H1 (cell line): Measurements from ENCODE around the gene LCE7A. TPM values are rescaled to one million over a fixed set of nuclear protein-coding genes. Genes with fewer than 3 reads are reported as not detected.

Experiments
- CTCF ChIA-PET: fragments of 300-600 bp; sonication (Branson Sonifier 250); formaldehyde crosslinking; loops from one replicate; lab custom pipeline; 2021; ENCODE audit not compliant: partially characterized antibody; lab: Charles Lee
- POLR2A ChIA-PET: fragments of 300-600 bp; sonication (Branson Sonifier 250); formaldehyde crosslinking; loops from one replicate; lab custom pipeline; 2021; ENCODE audit warnings: inconsistent platforms; ENCODE audit not compliant: partially characterized antibody; lab: Charles Lee
- DNase-seq, 2 experiments: peaks; one replicate each; pipeline versions ENCODE4 v3.0.0 to v3.0.0-alpha.2; 2010 to 2022; ENCODE audit warnings: low spot score in 2 of 2, low read depth in 1 of 2, mixed read lengths in 1 of 2
- FAIRE-seq: peaks from 2 replicates; lab custom pipeline; 2011; peaks lifted over from hg19 to GRCh38; lab: Jason Lieb, UNC
- H2AFZ ChIP-seq: 2 replicates; pipeline ENCODE4 v1.8.1; 2012; ENCODE audit warnings: low read length, inconsistent platforms
- H2AK5ac ChIP-seq: 2 replicates; pipeline ENCODE4 v1.6.1; 2013; ENCODE audit warnings: low read depth, low read length
- H2BK120ac ChIP-seq: replicated peaks from 2 replicates; pipeline ENCODE3; 2013; ENCODE audit warnings: low read depth, low read length, inconsistent platforms
- H2BK12ac ChIP-seq: 2 replicates; pipeline ENCODE4 v1.6.1; 2013; ENCODE audit warnings: low read depth, low read length
- H2BK15ac ChIP-seq: 2 replicates; pipeline ENCODE4 v1.6.1; 2013; ENCODE audit warnings: low read length
- H2BK20ac ChIP-seq: 2 replicates; pipeline ENCODE4 v1.6.1; 2013; ENCODE audit warnings: low read length
- H2BK5ac ChIP-seq: 2 replicates; pipeline ENCODE4 v1.6.1; 2013; ENCODE audit warnings: low read depth, low read length
- H3K14ac ChIP-seq: 2 replicates; pipeline ENCODE4 v1.6.1; 2013; ENCODE audit warnings: inconsistent platforms; ENCODE audit not compliant: insufficient read length
- H3K18ac ChIP-seq: 2 replicates; pipeline ENCODE4 v1.6.1; 2013; ENCODE audit warnings: low read length; ENCODE audit errors: extremely low read depth
- H3K23ac ChIP-seq: 2 replicates; pipeline ENCODE4 v1.6.1; 2013; ENCODE audit warnings: inconsistent platforms; ENCODE audit not compliant: insufficient read length
- H3K23me2 ChIP-seq: 2 replicates; pipeline ENCODE4 v1.6.1; 2013; ENCODE audit warnings: low read depth, low read length
- H3K27ac ChIP-seq: 2 replicates; pipeline ENCODE4 v1.6.1; 2011; ENCODE audit warnings: low read depth, low read length, inconsistent platforms
- H3K27me3 ChIP-seq, 4 experiments: replicated peaks in 1 of 4; 1 replicate in 1 of 4; 2 replicates in 3 of 4; pipeline versions ENCODE4 v1.6.1 to v1.8.1; 2011 to 2013; ENCODE audit warnings: low read length in 3 of 4, mild to moderate bottlenecking in 3 of 4, inconsistent platforms in 2 of 4, mixed read lengths in 2 of 4, moderate library complexity in 1 of 4; ENCODE audit not compliant: control insufficient read depth in 3 of 4, insufficient read depth in 3 of 4; ENCODE audit errors: extremely low read depth in 1 of 4
- H3K36me3 ChIP-seq, 4 experiments: 2 replicates each; pipeline versions ENCODE4 v1.6.1 to v1.8.1; 2011 to 2013; ENCODE audit warnings: mild to moderate bottlenecking in 4 of 4, low read length in 3 of 4, moderate library complexity in 2 of 4, control low read depth in 1 of 4, inconsistent platforms in 1 of 4; ENCODE audit not compliant: insufficient read depth in 4 of 4, control insufficient read depth in 2 of 4
- H3K4ac ChIP-seq: replicated peaks from 2 replicates; pipeline ENCODE3; 2013; ENCODE audit warnings: low read length, low read depth, mixed read lengths, inconsistent platforms; ENCODE audit not compliant: insufficient read length
- H3K4me1 ChIP-seq, 4 experiments: replicated peaks in 1 of 4; 1 replicate in 1 of 4; 2 replicates in 3 of 4; pipeline versions ENCODE4 v1.6.1 to v1.8.1; 2011 to 2013; ENCODE audit warnings: low read length in 3 of 4, inconsistent platforms in 2 of 4, mixed read lengths in 1 of 4; ENCODE audit not compliant: insufficient read depth in 4 of 4, control insufficient read depth in 3 of 4
- H3K4me2 ChIP-seq, 2 experiments: 2 replicates each; pipeline versions ENCODE4 v1.6.1 to v1.8.1; 2011 to 2013; ENCODE audit warnings: low read depth in 2 of 2, low read length in 2 of 2, control low read depth in 1 of 2, inconsistent platforms in 1 of 2, mild to moderate bottlenecking in 1 of 2; ENCODE audit not compliant: insufficient read depth in 1 of 2
- H3K4me3 ChIP-seq, 4 experiments: fragments of 200-600, 300-600 bp in 1 of 4; sonication (generic), shearing (Covaris generic), sonication (Bioruptor Twin) in 1 of 4; 2 replicates each; pipeline versions ENCODE4 v1.5.1 to v1.8.1; 2011 to 2016; ENCODE audit warnings: low read length in 4 of 4, low read depth in 3 of 4, control low read depth in 2 of 4, inconsistent platforms in 2 of 4, mild to moderate bottlenecking in 2 of 4, mixed read lengths in 1 of 4, moderate library complexity in 1 of 4; ENCODE audit not compliant: insufficient read depth in 2 of 4; ENCODE audit errors: extremely low read depth in 1 of 4
- H3K56ac ChIP-seq: replicated peaks from 2 replicates; pipeline ENCODE3; 2013; ENCODE audit warnings: low read depth, mild to moderate bottlenecking, mixed read lengths, low read length, inconsistent platforms; ENCODE audit not compliant: insufficient read length
- H3K79me1 ChIP-seq: 2 replicates; pipeline ENCODE4 v1.6.1; 2013; ENCODE audit warnings: low read depth, low read length, control low read depth
- H3K79me2 ChIP-seq, 2 experiments: 2 replicates each; pipeline versions ENCODE4 v1.6.1 to v1.8.1; 2012 to 2013; ENCODE audit warnings: low read length in 2 of 2, mild to moderate bottlenecking in 2 of 2, inconsistent platforms in 1 of 2; ENCODE audit not compliant: insufficient read depth in 2 of 2, control insufficient read depth in 1 of 2
- H3K9ac ChIP-seq, 4 experiments: replicated peaks in 1 of 4; 1 replicate in 1 of 4; 2 replicates in 3 of 4; pipeline versions ENCODE4 v1.6.1 to v1.8.1; 2011 to 2013; ENCODE audit warnings: low read depth in 3 of 4, low read length in 3 of 4, control low read depth in 2 of 4, mild to moderate bottlenecking in 2 of 4, moderate library complexity in 2 of 4, inconsistent platforms in 1 of 4; ENCODE audit errors: extremely low read depth in 1 of 4
- H3K9me3 ChIP-seq, 2 experiments: 2 replicates each; pipeline versions ENCODE4 v1.6.1 to v1.8.1; 2012 to 2013; ENCODE audit warnings: mild to moderate bottlenecking in 2 of 2, moderate library complexity in 2 of 2, control low read depth in 1 of 2, inconsistent platforms in 1 of 2, low read depth in 1 of 2, low read length in 1 of 2, mixed read lengths in 1 of 2; ENCODE audit not compliant: insufficient read depth in 2 of 2
- H4K20me1 ChIP-seq, 2 experiments: replicated peaks in 1 of 2; 2 replicates each; pipeline versions ENCODE3 to v1.8.1; 2011 to 2013; ENCODE audit warnings: inconsistent platforms in 2 of 2, low read length in 2 of 2, mild to moderate bottlenecking in 1 of 2; ENCODE audit not compliant: insufficient read depth in 2 of 2, control insufficient read depth in 1 of 2
- H4K5ac ChIP-seq: 2 replicates; pipeline ENCODE4 v1.6.1; 2013; ENCODE audit warnings: low read length, low read depth, mixed read lengths, inconsistent platforms; ENCODE audit not compliant: insufficient read length
- H4K8ac ChIP-seq: 2 replicates; pipeline ENCODE4 v1.8.0; 2013; ENCODE audit warnings: mild to moderate bottlenecking, moderate library complexity, low read length, inconsistent platforms; ENCODE audit not compliant: insufficient read depth; ENCODE audit errors: extremely low read depth
- H4K91ac ChIP-seq: replicated peaks from 2 replicates; pipeline ENCODE3; 2013; ENCODE audit warnings: low read length, mixed read lengths, inconsistent platforms; ENCODE audit not compliant: insufficient read length
- CREB1 ChIP-seq: IDR thresholded peaks from 2 replicates; pipeline ENCODE4 v1.6.1; 2012; ENCODE audit warnings: inconsistent platforms
- FOSL1 ChIP-seq: IDR thresholded peaks from 2 replicates; pipeline ENCODE4 v1.6.1; 2011; ENCODE audit warnings: mild to moderate bottlenecking, low read depth, low read length, moderate library complexity; ENCODE audit not compliant: insufficient read depth
- JUND ChIP-seq: IDR thresholded peaks from 2 replicates; pipeline ENCODE4 v1.6.1; 2011; ENCODE audit warnings: mild to moderate bottlenecking, improper control_type of control experiment, low read length
- WGBS, 2 experiments: shearing (Covaris generic) in 1 of 2; methylation state at CpG; one replicate each; pipeline versions ENCODE4 v1.1.6 to v1.1.7; 2013 to 2015; ENCODE audit warnings: low lambda C conversion rate in 2 of 2, mixed read lengths in 2 of 2, inconsistent platforms in 1 of 2, low coverage in 1 of 2, missing lambda C conversion rate in 1 of 2; ENCODE audit not compliant: insufficient replicate concordance in 2 of 2, insufficient coverage in 1 of 2, insufficient read length in 1 of 2; ENCODE audit errors: extremely low coverage in 1 of 2, missing lambda C conversion rate in 1 of 2; 5-methylcytosine and 5-hydroxymethylcytosine counted together
- polyA plus RNA-seq, 7 experiments: library from polyadenylated mRNA; depleted of rRNA in 3 of 7; stranded (reverse) in 5 of 7; unstranded in 2 of 7; fragments of >200 nt in 5 of 7; fragments of 200-250 nt in 2 of 7; gene quantifications; 1 replicate in 5 of 7; 2 replicates in 1 of 7; 4 replicates in 1 of 7; pipeline versions ENCODE4 v1.2.1 to v1.2.3, GENCODE V29; 2011 to 2013; ENCODE audit warnings: missing spikeins in 2 of 7, mixed read lengths in 2 of 7
- total RNA-seq: library from RNA; stranded (reverse); fragmentation: NEBNext Ultra II Directional; extraction: Animal tissue kit (Norgen Biotek cat#: 25700); gene quantifications from 2 replicates; pipeline ENCODE4 v1.2.1, GENCODE V29; 2021
- TF ChIP-seq, protein P1 (sequence below): IDR thresholded peaks from 2 replicates; pipeline ENCODE4 v1.6.1; 2011; ENCODE audit warnings: low read length, improper control_type of control experiment

Gene LCE7A
- total and polyA plus RNA-seq, 2 of the 8 experiments (the other 6 are each of a cell fraction or from before 2014, with no cell fraction given), result not detected

DNA sequence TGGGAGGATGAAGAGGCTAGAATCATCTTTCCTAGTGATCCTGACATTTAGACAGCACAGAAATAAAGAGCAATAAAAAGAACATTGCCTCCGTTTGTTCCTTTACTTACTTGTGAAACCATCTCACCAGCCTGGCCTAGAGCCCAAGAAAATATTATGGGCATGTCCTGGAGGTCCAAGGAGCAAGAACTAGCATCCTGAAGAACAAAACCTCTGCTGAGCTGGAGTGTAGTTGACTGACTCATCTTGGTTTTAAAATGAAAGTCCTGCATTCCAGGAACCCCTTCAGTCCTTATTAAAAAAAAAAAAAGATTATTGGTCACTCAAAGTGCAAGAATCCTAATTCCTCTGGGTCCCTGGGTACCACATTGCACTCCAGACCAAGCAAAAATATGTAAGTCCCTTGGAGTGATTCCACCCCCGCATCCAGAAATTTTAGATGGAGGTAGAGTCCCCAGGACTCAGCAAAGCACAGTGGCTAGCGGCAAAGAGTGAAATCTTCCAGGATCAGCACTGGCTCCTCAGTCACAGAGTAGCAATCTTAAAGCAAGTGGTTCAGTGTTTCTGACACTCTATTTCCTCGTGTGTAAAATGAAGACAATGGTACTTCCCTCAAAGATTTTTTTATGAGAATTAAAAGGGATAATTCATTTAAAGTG is 25.3 kb downstream of the LCE7A start:
- Histone ChIP-seq H3K36me3 (no peaks in the 10 kb centered on the region), H2BK20ac (no peak overlapping the region), H3K27ac (no peak overlapping the region), H2BK5ac (no peak overlapping the region), H3K23ac (no peak overlapping the region), H2AFZ (no peak overlapping the region), H4K91ac (no peak overlapping the region), H3K4ac (no peak overlapping the region), H2BK15ac (no peak overlapping the region), H3K4me2 (no peak overlapping the region), H4K20me1 (no peaks in the 10 kb centered on the region), H3K9ac (no peak overlapping the region), H4K8ac (no peak overlapping the region), H2AK5ac (no peak overlapping the region), H3K18ac (no peak overlapping the region), H2BK120ac (no peak overlapping the region), H3K27me3 (no peaks in the 10 kb centered on the region), H3K4me1 (no peaks in the 10 kb centered on the region), H2BK12ac (no peak overlapping the region), H3K56ac (no peak overlapping the region), H3K9me3 (peaks cover 3 to 6% of the 10 kb centered on the region in 2 experiments; a peak in 2 of 4 replicates), H3K79me1 (no peaks in the 10 kb centered on the region), H3K23me2 (no peaks in the 10 kb centered on the region), H3K79me2 (no peaks in the 10 kb centered on the region), H3K4me3 (no peak overlapping the region), H4K5ac (no peak overlapping the region), H3K14ac (no peak overlapping the region)
- CTCF ChIA-PET, result interaction anchor here (1.1 kb wide), 1 partner anchor 308 kb away, joined by 3 read pairs; no protein-coding TSS in a partner anchor
- POLR2A ChIA-PET, result no interaction called here
- FAIRE-seq (no peak), DNase-seq (no peak)
- WGBS, 2 experiments, result 80% methylated on average over 4 of the region's 4 CpGs; no CpG with 5 or more reads in 1 of the 2 experiments
- TF ChIP-seq JUND (no peak), FOSL1 (no peak), CREB1 (no peak)
- TF ChIP-seq, protein P1, sequence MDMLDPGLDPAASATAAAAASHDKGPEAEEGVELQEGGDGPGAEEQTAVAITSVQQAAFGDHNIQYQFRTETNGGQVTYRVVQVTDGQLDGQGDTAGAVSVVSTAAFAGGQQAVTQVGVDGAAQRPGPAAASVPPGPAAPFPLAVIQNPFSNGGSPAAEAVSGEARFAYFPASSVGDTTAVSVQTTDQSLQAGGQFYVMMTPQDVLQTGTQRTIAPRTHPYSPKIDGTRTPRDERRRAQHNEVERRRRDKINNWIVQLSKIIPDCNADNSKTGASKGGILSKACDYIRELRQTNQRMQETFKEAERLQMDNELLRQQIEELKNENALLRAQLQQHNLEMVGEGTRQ, result no peak
